Measurements from ENCODE around the gene DPF3. TPM values are rescaled to one million over a fixed set of nuclear protein-coding genes. Genes with fewer than 3 reads are reported as not detected.
A peak's percentile ranks its signal among the peaks of the same experiment; 100 is the strongest.

DPF3 gene
- total and polyA plus RNA-seq, 2 donors from 2014 or later, result 2.3 to 2.8 TPM

- TF ChIP-seq CTCF (IDR thresholded peaks at IDR 0.05; ENCODE audit: borderline replicate concordance, extremely low read depth, insufficient read depth), result no peak
- no peaks in the 10 kb centered on the region for H3K36me3 ChIP-seq (ENCODE audit: control insufficient read depth in 2 of 3, insufficient read depth in 3 of 3, low read length in 3 of 3)
- intact Hi-C loops (cut with DNase I), result no loop called here
- no peak overlapping the region for H3K27ac ChIP-seq (ENCODE audit: low read depth in 2 of 2, low read length in 2 of 2)
- peak in 2 of 5 donors; percentile 31 to 51 for DNase-seq
- FAIRE-seq, result no peak
- no peak overlapping the region for H3K9ac ChIP-seq (ENCODE audit: low read length in 3 of 3)
- H3K27me3 ChIP-seq (ENCODE audit: control insufficient read depth, insufficient read depth, low read length), result no peaks in the 10 kb centered on the region
- H3K4me1 ChIP-seq (ENCODE audit: control insufficient read depth in 2 of 3, insufficient read depth in 2 of 3, low read depth in 1 of 3, low read length in 3 of 3), result peaks cover 0 to 8% (median 0%) of the 10 kb centered on the region in 3 donors
- no peak overlapping the region for H3K4me3 ChIP-seq (ENCODE audit: low read length in 3 of 3)
- peaks cover 0 to under 1% (median 0%) of the 10 kb centered on the region in 3 donors for H3K9me3 ChIP-seq (ENCODE audit: control insufficient read depth in 2 of 3, insufficient read depth in 1 of 3, low read length in 3 of 3)
These were observed 12.4 kb downstream of the DPF3 start for GRCh38 chr14:72881543-72881942.

- no peak overlapping the region for H3K9ac ChIP-seq (ENCODE audit: low read length in 3 of 3)
- H3K4me1 ChIP-seq (ENCODE audit: control insufficient read depth in 2 of 3, insufficient read depth in 2 of 3, low read depth in 1 of 3, low read length in 3 of 3), result peaks cover 0 to 8% (median 0%) of the 10 kb centered on the region in 3 donors
- FAIRE-seq (no peak), DNase-seq (no peak)
- no peaks in the 10 kb centered on the region for H3K36me3 ChIP-seq (ENCODE audit: control insufficient read depth in 2 of 3, insufficient read depth in 3 of 3, low read length in 3 of 3)
- no peak for TF ChIP-seq CTCF (IDR thresholded peaks at IDR 0.05; ENCODE audit: borderline replicate concordance, extremely low read depth, insufficient read depth)
- no peak overlapping the region for H3K4me3 ChIP-seq (ENCODE audit: low read length in 3 of 3)
- H3K27ac ChIP-seq (ENCODE audit: low read depth in 2 of 2, low read length in 2 of 2), result no peak overlapping the region
- H3K9me3 ChIP-seq (ENCODE audit: control insufficient read depth in 2 of 3, insufficient read depth in 1 of 3, low read length in 3 of 3), result no peaks in the 10 kb centered on the region
- intact Hi-C loops (cut with DNase I), result no loop called here
- H3K27me3 ChIP-seq (ENCODE audit: control insufficient read depth, insufficient read depth, low read length), result no peaks in the 10 kb centered on the region
These were observed 13.1 kb downstream of the DPF3 start for GRCh38 chr14:72880820-72881219.

GRCh38 chr14:72880164-72880563 is 13.7 kb downstream of the DPF3 start:
- Histone ChIP-seq H3K9me3 (ENCODE audit: control insufficient read depth in 2 of 3, insufficient read depth in 1 of 3, low read length in 3 of 3) (no peaks in the 10 kb centered on the region), H3K4me3 (ENCODE audit: low read length in 3 of 3) (no peak overlapping the region), H3K4me1 (ENCODE audit: control insufficient read depth in 2 of 3, insufficient read depth in 2 of 3, low read depth in 1 of 3, low read length in 3 of 3) (peaks cover 0 to 8% (median 0%) of the 10 kb centered on the region in 3 donors), H3K9ac (ENCODE audit: low read length in 3 of 3) (no peak overlapping the region), H3K27ac (ENCODE audit: low read depth in 2 of 2, low read length in 2 of 2) (no peak overlapping the region), H3K36me3 (ENCODE audit: control insufficient read depth in 2 of 3, insufficient read depth in 3 of 3, low read length in 3 of 3) (no peaks in the 10 kb centered on the region), H3K27me3 (ENCODE audit: control insufficient read depth, insufficient read depth, low read length) (no peaks in the 10 kb centered on the region)
- TF ChIP-seq CTCF (IDR thresholded peaks at IDR 0.05; ENCODE audit: borderline replicate concordance, extremely low read depth, insufficient read depth), result no peak
- intact Hi-C loops (cut with DNase I), result no loop called here
- no peak for DNase-seq
- FAIRE-seq, result no peak

GRCh38 chr14:72879431-72879830 is 14.5 kb downstream of the DPF3 start:
- DNase-seq (no peak), FAIRE-seq (no peak)
- intact Hi-C loops (cut with DNase I), result no loop called here
- no peaks in the 10 kb centered on the region for H3K9me3 ChIP-seq (ENCODE audit: control insufficient read depth in 2 of 3, insufficient read depth in 1 of 3, low read length in 3 of 3)
- no peak for TF ChIP-seq CTCF (IDR thresholded peaks at IDR 0.05; ENCODE audit: borderline replicate concordance, extremely low read depth, insufficient read depth)
- no peaks in the 10 kb centered on the region for H3K27me3 ChIP-seq (ENCODE audit: control insufficient read depth, insufficient read depth, low read length)
- peaks cover 0 to 8% (median 0%) of the 10 kb centered on the region in 3 donors for H3K4me1 ChIP-seq (ENCODE audit: control insufficient read depth in 2 of 3, insufficient read depth in 2 of 3, low read depth in 1 of 3, low read length in 3 of 3)
- no peak overlapping the region for H3K4me3 ChIP-seq (ENCODE audit: low read length in 3 of 3)
- no peak overlapping the region for H3K27ac ChIP-seq (ENCODE audit: low read depth in 2 of 2, low read length in 2 of 2)
- H3K9ac ChIP-seq (ENCODE audit: low read length in 3 of 3), result no peak overlapping the region
- no peaks in the 10 kb centered on the region for H3K36me3 ChIP-seq (ENCODE audit: control insufficient read depth in 2 of 3, insufficient read depth in 3 of 3, low read length in 3 of 3)
